ENCODE results near the gene ASXL1.

ASXL1 gene

DNA sequence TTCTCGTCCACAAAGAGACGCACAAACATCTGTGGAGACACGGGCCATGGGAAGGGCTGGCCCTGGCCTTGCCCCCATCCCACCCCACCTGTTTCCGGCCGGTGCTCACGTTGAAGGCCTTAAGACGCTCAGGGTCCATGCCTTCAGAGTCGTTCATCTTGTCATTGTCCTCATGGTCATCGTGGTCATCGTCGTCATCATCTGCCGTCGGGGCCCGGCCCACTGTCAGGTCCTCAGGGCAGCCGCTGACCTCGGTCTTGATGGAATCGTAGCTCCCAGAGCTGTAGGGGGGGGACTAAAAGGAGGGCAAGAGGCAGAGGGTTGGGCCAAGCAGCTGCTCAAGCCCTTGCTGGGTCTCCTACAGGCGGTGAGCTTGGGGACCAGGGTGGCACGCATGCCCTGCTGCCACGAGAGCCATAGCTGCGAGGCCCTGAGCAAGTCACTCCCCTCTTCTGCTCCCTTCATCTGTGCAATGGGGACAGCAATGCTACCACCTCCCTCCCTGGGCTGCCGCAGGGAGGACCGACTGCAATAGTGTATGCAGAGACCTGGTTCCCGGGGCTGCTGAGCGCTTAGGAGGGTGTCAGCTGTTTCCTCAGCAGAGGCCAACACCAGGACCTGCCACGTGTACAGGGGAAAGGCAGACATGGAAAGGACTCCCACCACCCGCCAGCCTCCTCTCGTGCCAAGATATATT is 95.5 kb downstream of the ASXL1 start:
- no peak for FAIRE-seq
- TF ChIP-seq POLR2AphosphoS5 (IDR thresholded peaks at IDR 0.05; ENCODE audit: low read depth, low read length) = no peak

DNA sequence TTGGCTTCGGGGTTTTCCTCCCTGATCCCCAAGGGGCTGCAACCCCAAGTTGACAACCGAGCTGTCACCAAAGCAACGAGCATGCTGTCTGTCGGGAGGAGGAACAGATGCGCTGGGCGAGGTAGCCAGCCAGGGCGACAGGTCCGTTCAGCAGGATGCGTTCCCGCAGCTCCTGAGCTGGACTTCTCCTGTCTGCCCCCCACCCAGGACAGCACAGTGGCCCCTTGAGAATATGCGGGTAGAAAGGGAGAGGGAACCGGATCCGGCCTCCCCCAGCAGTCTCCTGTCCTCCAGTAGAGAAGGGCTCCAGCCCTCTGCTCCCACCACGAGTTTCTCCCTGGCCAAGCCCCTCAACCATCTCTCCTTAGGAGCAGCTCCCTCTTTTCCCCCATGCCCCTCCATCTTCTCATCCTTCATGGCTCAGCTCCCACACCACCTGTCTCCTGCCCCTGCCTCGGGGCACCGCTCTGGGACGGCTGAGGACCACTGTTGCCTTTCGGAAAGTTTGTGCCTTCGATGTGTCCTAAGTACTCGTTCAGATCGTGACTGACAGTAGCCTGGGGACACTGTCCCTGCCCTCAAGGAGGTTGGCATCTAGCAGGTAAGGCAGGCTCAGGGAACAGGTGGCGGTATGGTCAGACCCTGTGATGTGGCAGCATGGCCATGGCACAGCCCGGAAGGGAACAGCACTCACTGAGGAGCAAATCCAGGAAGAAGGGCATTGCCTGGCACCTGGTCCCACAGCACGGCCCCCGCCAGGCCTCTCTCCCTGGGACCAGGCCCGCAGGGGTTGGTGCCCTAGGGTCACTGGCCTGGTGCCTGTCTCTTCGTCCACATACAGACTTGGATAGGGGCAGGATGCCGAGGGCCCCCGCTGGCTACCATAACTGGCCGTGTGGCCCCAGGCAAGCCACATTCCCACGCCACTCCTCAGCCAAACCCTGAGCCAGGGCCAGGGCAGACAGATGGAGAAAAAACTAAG is 96.3 kb downstream of the ASXL1 start:
- DNase-seq (ENCODE audit: insufficient read length) (peak; percentile 19), FAIRE-seq (no peak)
- TF ChIP-seq POLR2A (IDR thresholded peaks at IDR 0.05; ENCODE audit: low read depth, low read length) (no peak), POLR2AphosphoS5 (IDR thresholded peaks at IDR 0.05; ENCODE audit: low read depth, low read length) (no peak), TAF1 (IDR thresholded peaks at IDR 0.05; ENCODE audit: borderline replicate concordance, low read depth, low read length) (no peak)

More for the DNA sequence above, 95.5 kb downstream of the ASXL1 start:
- DNase-seq (ENCODE audit: insufficient read length) = peak; percentile 21

GRCh38 chr20:32455171-32455900 is 97.2 kb downstream of the ASXL1 start:
- DNase-seq (ENCODE audit: insufficient read length) (no peak), FAIRE-seq (no peak)
- TF ChIP-seq POLR2AphosphoS5 (IDR thresholded peaks at IDR 0.05; ENCODE audit: low read depth, low read length) (no peak), POLR2A (IDR thresholded peaks at IDR 0.05; ENCODE audit: low read depth, low read length) (no peak), TAF1 (IDR thresholded peaks at IDR 0.05; ENCODE audit: borderline replicate concordance, low read depth, low read length) (no peak)

DNA sequence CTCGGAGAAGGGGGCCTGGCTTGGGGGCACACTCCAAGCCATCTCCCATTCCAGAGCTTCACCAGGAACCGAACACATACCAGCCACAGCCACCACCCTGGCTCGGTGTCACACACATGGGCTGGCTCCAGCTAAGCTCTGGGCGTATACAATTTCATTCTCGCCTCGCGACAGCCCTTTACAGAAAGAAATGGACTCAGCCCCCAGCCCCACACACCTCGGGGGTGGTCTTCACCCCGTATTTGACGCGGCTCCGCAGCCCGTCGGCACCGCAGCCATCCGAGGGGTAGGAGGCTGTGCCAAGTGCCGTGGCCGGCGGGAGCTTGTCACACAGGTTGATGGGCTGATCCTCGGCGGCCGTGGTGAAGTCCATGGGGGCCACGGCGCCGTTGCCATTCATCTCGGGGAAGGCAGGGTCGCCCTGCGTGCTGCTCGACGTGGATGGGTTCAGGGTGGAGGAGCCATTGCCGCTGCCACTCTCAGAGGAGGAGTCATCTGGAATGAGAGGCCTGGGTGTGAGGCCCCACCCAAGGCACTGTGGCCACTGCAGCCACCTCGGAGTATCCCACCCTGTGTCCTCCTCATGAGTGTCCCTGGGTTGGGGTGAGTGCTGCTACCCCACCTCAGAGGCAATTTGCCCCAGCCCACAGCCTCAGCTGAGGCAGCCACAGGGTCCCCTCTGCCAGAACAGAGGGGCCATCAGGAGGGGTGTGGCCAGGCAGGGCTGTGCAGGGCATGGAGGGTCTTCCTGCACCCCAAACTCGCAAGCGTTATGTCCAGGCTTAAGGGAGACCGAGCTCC is 98.0 kb downstream of the ASXL1 start:
- FAIRE-seq (no peak), DNase-seq (ENCODE audit: insufficient read length) (peak; percentile 23)
- TF ChIP-seq POLR2A (IDR thresholded peaks at IDR 0.05; ENCODE audit: low read depth, low read length) (no peak), POLR2AphosphoS5 (IDR thresholded peaks at IDR 0.05; ENCODE audit: low read depth, low read length) (no peak), TAF1 (IDR thresholded peaks at IDR 0.05; ENCODE audit: borderline replicate concordance, low read depth, low read length) (no peak)

DNA sequence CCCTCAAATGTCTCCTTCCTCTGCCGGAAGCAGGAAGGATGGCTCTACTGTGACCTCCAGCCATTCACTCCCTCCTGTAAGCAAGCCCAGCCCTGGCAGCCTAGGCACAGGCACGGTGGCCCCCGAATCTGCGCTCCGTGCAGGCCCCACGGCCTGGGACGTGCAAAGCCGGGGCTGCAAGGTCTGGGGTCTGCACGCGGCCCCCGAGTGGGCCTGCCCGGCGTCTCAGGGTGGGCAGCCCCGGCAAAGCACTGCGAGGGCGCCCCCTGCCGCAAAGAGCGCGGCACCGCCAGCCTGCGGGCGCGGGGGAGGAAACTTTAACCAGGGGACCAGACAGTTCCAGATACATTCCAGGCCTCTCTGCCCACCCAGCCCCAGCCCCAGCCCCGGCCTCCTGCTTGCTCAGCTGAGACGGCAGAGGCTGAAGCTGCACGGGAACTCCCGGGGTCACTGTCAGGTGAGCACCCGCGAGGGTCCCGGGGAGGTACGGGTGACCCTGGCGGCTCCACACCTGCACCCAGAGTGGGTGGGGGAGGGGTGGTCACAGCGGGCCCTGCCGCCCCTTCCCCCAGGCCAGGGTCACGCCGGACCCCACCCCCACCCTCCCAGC is 98.8 kb downstream of the ASXL1 start:
- FAIRE-seq (peak; percentile 58), DNase-seq (ENCODE audit: insufficient read length) (peak; percentile 92)
- TF ChIP-seq POLR2A (IDR thresholded peaks at IDR 0.05; ENCODE audit: low read depth, low read length) (no peak), TAF1 (IDR thresholded peaks at IDR 0.05; ENCODE audit: borderline replicate concordance, low read depth, low read length) (no peak), POLR2AphosphoS5 (IDR thresholded peaks at IDR 0.05; ENCODE audit: low read depth, low read length) (no peak)

GRCh38 chr20:32457479-32457986 is 99.4 kb downstream of the ASXL1 start:
- DNase-seq (ENCODE audit: insufficient read length) (peak; percentile 75), FAIRE-seq (no peak)
- no peak for TF ChIP-seq TAF1 (IDR thresholded peaks at IDR 0.05; ENCODE audit: borderline replicate concordance, low read depth, low read length)
- no peak for TF ChIP-seq POLR2A (IDR thresholded peaks at IDR 0.05; ENCODE audit: low read depth, low read length)
- no peak for TF ChIP-seq POLR2AphosphoS5 (IDR thresholded peaks at IDR 0.05; ENCODE audit: low read depth, low read length)

DNA sequence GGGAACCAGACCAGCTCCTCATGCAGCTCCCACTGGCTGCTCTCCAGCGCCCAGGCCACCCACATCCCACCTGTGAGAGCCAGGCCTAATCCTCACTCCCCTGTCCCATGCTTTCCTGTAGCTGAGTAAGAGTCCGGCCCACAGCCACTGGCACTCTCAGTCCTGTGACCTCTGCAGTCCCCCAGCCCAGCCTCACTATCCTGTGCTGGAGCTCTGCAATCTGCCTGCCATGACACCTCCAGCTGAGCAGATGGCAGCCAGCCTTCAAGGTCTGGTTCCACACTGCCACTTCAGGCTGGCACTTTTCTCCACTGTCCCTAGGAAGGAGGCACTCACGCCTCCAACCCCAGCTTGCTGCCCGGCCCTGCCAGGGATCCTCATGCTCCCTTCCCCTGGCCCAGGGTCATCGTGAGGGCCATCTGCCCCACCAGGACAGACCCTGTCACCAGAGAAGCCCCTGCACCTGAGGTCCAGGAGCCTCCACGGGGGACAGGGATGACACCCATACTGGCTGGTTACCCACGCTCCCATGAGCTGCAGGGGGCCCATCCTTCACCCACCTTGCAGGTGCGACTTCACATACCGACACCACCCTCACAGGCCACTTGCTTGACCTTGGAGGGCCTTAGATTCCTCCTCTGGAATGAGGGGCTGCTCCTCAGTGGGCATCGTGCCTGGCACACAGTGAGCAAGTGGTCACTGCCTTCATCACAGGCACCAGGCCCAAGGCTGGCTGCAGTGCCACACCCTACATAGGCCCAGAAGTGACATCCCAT is 100.1 kb downstream of the ASXL1 start:
- no peak for FAIRE-seq
- no peak for DNase-seq (ENCODE audit: insufficient read length)
- TF ChIP-seq POLR2AphosphoS5 (IDR thresholded peaks at IDR 0.05; ENCODE audit: low read depth, low read length) (no peak), POLR2A (IDR thresholded peaks at IDR 0.05; ENCODE audit: low read depth, low read length) (no peak), TAF1 (IDR thresholded peaks at IDR 0.05; ENCODE audit: borderline replicate concordance, low read depth, low read length) (no peak)

- no peak for FAIRE-seq
- DNase-seq (ENCODE audit: insufficient read length) = no peak
- TF ChIP-seq POLR2AphosphoS5 (IDR thresholded peaks at IDR 0.05; ENCODE audit: low read depth, low read length) (no peak), POLR2A (IDR thresholded peaks at IDR 0.05; ENCODE audit: low read depth, low read length) (no peak), TAF1 (IDR thresholded peaks at IDR 0.05; ENCODE audit: borderline replicate concordance, low read depth, low read length) (no peak)
Measured at GRCh38 chr20:32458837-32459220, 100.7 kb downstream of the ASXL1 start.

DNA sequence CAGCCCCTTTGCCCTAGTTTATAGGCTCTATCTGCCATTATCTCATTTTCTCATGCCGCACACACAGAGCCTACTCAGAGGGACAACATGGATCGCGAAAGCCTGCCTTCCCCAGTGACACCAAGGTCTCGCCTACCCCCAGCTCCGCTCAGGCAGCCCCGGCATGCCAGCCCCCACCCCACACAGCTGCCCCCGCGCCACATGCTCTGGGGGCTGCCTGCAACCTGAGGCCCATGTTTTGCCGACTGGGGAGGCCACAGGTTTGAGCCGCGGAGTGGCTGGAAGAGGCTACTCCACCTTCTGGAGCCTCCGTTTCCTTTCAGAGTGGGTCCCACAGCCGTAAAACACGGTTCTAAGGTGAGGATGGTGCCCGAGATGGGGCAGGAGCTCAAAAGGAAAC is 102.1 kb downstream of the ASXL1 start:
- TF ChIP-seq POLR2AphosphoS5 (IDR thresholded peaks at IDR 0.05; ENCODE audit: low read depth, low read length) (no peak), POLR2A (IDR thresholded peaks at IDR 0.05; ENCODE audit: low read depth, low read length) (no peak), TAF1 (IDR thresholded peaks at IDR 0.05; ENCODE audit: borderline replicate concordance, low read depth, low read length) (no peak)
- DNase-seq (ENCODE audit: insufficient read length) (no peak), FAIRE-seq (no peak)
